Cardiac fibroblast (primary cell): Measurements from ENCODE around the gene AKAP6.

ENCODE experiments used
- DNase-seq, 2 donors: peaks; one replicate each; pipeline versions ENCODE4 v3.0.0 to v3.0.0-alpha.2; 2010; ENCODE audit warnings: low read depth in 2 of 2
- H3K4me3 ChIP-seq, 2 donors: replicated peaks in 1 of 2; 1 replicate in 1 of 2; 2 replicates in 1 of 2; pipeline ENCODE4 v1.5.1; 2011; ENCODE audit warnings: low read depth in 2 of 2, low read length in 2 of 2, mild to moderate bottlenecking in 2 of 2, moderate library complexity in 1 of 2
- TF ChIP-seq, protein P1 (sequence below): IDR thresholded peaks from one replicate; pipeline ENCODE4 v1.5.1; 2011; ENCODE audit warnings: low read depth, mild to moderate bottlenecking, low read length, inconsistent platforms

Gene AKAP6

DNA sequence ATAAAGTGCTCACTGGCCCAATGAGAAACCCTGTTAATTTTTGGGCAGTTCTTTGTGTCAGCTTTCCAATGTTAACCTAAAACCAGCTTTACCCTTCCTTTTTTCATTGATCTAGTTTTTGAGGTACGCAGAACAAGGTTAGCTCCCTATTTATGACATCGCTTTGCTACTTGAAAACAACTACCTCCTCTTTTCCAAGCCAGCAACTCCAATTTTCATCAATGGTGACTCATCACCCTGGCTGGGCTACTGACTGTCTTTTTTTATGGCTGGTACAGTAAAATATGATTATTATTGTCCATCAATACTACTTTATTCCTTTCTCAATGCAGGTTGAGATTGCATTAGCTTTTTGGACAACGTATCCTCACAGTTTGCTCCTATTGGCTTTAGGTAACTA, 22.5 kb upstream of the AKAP6 start:
- peak in 1 of 2 donors; percentile 7 for DNase-seq
- no peak overlapping the region for H3K4me3 ChIP-seq
- TF ChIP-seq, protein P1, sequence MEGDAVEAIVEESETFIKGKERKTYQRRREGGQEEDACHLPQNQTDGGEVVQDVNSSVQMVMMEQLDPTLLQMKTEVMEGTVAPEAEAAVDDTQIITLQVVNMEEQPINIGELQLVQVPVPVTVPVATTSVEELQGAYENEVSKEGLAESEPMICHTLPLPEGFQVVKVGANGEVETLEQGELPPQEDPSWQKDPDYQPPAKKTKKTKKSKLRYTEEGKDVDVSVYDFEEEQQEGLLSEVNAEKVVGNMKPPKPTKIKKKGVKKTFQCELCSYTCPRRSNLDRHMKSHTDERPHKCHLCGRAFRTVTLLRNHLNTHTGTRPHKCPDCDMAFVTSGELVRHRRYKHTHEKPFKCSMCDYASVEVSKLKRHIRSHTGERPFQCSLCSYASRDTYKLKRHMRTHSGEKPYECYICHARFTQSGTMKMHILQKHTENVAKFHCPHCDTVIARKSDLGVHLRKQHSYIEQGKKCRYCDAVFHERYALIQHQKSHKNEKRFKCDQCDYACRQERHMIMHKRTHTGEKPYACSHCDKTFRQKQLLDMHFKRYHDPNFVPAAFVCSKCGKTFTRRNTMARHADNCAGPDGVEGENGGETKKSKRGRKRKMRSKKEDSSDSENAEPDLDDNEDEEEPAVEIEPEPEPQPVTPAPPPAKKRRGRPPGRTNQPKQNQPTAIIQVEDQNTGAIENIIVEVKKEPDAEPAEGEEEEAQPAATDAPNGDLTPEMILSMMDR, result no peak

DNA sequence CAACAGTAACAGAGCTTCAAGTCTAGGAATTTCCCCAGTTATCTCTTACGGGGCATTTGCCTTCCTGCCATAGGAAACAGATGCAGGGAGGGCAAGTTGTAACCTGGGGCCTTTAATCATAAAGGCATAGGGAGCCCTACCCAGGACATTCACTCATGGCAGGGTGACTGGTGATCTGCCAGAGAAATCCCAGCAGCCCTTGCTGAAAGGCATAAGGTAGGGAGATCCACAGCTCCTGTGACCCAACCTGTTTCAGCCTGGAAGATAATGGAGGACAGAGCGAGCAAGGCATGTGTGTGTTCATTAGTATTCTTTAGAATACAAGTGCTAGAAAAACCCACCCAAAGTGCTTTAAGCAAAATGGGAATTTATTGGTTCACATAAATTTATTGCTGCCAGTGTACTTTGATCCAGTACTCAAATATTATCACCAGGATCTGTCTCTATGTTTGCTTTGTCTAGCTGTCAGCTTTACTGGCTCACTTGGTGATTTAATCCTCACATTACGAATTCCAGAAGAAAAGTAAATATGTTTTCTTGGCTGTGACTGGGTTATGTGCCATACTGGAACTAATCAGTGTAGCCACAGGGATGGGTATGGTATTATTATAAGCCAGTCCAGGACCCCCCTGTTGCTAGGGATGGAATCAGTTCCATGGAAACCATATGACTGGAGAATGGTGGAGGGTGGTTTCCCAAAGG, 21.1 kb upstream of the AKAP6 start:
- TF ChIP-seq, protein P1, result no peak
- DNase-seq, result no peak
- no peak overlapping the region for H3K4me3 ChIP-seq

DNA sequence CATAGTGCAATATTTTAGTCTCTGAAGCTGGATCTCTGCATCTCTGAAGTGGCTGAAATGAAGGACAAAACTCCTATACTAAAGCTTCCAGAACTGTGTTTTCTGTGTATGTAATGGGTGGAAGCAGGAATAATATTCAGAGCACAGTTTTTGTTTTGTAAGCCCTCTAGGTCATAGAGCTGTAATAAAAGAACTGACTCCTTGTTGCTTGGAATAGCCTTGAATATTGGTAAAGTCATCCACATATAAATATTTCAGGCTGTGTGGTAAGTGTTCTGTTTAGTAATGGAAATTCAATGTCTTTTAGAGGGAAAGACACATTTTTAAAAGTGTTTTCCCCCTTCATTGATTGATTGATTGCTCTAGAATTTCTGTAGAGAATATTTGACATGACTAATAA, 18.2 kb upstream of the AKAP6 start:
- TF ChIP-seq, protein P1, result no peak
- DNase-seq, result no peak
- no peak overlapping the region for H3K4me3 ChIP-seq

DNA sequence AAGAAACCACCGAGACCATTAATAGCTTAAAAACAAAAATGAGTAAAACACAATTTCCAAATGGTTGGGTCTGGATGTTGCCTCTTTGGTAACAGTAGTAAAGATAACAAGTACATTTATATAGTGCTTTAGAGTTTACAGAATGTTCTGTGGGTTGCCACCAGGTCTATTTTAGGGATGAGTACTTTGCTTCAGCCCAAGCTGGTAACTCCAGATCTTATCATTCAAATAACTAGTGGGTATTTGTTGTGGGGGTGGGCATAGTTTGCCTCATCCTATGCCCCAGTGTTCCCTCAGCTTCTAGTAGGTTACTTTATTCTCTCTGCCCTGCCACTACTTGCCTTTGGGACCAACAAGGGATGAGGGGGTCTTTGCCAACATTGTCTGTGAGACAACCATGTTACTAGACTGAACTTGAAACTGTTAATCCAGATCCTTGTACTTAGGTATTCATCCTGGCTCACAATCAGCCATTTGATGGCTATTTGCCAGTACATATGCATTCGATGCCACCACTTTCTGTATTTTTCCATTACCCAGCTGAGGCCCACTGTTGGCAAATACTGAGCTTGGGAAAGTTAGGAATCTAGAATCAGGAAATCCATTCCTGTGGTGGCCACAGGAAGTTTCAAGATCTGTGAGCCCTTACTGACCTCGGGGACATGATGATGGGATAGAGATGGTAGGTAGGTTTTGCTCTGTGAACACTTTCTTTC, 17.6 kb upstream of the AKAP6 start:
- TF ChIP-seq, protein P1, result no peak
- DNase-seq, result no peak
- H3K4me3 ChIP-seq, result no peak overlapping the region

DNA sequence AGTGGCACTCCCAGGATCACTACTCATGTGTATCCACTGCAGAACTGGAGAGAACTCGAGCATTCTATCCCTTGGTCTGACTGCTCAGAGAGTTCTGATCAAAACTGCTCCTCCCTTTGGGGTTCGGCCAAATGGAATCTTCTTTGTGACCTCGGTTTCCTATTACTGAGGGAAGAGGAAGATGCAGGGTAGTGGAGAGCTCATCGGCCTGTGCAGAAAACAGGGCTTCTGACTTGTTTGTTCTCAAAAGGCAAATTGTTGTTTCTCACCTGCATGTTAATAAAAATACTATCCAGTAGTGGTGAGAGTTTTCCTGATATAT, 17.1 kb upstream of the AKAP6 start:
- TF ChIP-seq, protein P1, result no peak
- H3K4me3 ChIP-seq, result no peak overlapping the region
- no peak for DNase-seq

DNA sequence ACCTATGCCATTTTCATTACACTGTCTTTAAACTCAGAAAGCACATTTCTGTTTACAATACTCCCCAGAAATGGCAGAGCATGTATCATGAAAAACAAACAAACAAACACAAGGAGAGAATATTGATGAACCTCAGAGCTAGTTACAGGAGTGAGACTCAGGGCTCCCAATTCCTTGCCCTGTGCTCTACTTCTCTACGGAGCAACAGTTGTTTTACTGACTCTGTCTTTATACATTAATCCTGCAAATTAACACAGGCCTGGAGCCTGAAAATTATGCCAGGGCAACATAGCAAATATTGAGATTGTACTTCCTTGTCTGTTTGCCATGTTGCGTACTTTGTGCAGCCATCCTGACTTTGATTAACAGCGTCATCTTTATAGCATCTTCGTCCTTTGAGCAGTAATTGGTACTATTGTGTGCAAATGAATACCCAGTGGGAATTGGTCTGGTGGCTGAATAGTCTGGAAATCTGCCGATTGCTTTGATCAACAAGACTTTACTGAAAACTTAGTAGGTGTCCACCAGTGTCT, 15.2 kb upstream of the AKAP6 start:
- no peak overlapping the region for H3K4me3 ChIP-seq
- no peak for DNase-seq
- TF ChIP-seq, protein P1, result no peak
